WI38 (cell line): ENCODE results near the gene CLDN11.

ENCODE experiments used
- H3K4me3 ChIP-seq: 2 replicates; pipeline ENCODE4 v1.5.1; 2011; ENCODE audit warnings: low read depth, mild to moderate bottlenecking, control low read depth, low read length
- CTCF ChIP-seq: IDR thresholded peaks from 2 replicates; pipeline ENCODE4 v1.5.1; 2012; ENCODE audit warnings: low read depth, mild to moderate bottlenecking, control low read depth, low read length

Gene CLDN11

GRCh38 chr3:170454509-170454908, 35.8 kb downstream of the CLDN11 start:
- no peak for TF ChIP-seq CTCF
- no peak overlapping the region for H3K4me3 ChIP-seq

- H3K4me3 ChIP-seq, result no peak overlapping the region
- no peak for TF ChIP-seq CTCF
Measured at GRCh38 chr3:170458285-170458684, 39.6 kb downstream of the CLDN11 start.

- TF ChIP-seq CTCF, result no peak
- H3K4me3 ChIP-seq, result no peak overlapping the region
Measured at GRCh38 chr3:170463011-170463410, 44.3 kb downstream of the CLDN11 start.

GRCh38 chr3:170465955-170466354, 47.3 kb downstream of the CLDN11 start:
- TF ChIP-seq CTCF, result no peak
- no peak overlapping the region for H3K4me3 ChIP-seq

- no peak overlapping the region for H3K4me3 ChIP-seq
- no peak for TF ChIP-seq CTCF
Measured at GRCh38 chr3:170467007-170467406, 48.3 kb downstream of the CLDN11 start.

- no peak overlapping the region for H3K4me3 ChIP-seq
- no peak for TF ChIP-seq CTCF
Measured at GRCh38 chr3:170467571-170468147, 49.0 kb downstream of the CLDN11 start.

- no peak for TF ChIP-seq CTCF
- H3K4me3 ChIP-seq, result no peak overlapping the region
Measured at GRCh38 chr3:170469151-170470062, 50.7 kb downstream of the CLDN11 start.
